ENCODE results near the gene SIM2.

DNA sequence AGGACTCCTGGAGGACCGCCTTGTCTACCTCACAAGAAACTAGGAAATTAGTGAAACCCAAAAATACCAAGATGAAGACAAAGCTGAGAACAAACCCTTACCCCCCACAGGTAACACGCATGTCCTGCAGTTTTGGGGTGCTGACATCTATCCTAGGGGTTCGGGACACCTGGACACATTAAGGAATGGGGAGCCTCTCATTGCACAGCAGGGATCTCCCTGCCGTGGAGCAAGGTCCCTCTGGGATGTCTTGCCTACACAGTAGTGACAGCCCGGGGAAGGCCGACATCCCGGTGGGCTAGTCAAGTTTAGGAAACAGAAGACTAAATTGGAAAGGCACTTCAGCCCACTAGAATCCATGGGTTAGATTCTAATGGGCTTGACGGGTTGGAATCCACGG, 44.5 kb downstream of the SIM2 start:
- TF ChIP-seq, protein P1, sequence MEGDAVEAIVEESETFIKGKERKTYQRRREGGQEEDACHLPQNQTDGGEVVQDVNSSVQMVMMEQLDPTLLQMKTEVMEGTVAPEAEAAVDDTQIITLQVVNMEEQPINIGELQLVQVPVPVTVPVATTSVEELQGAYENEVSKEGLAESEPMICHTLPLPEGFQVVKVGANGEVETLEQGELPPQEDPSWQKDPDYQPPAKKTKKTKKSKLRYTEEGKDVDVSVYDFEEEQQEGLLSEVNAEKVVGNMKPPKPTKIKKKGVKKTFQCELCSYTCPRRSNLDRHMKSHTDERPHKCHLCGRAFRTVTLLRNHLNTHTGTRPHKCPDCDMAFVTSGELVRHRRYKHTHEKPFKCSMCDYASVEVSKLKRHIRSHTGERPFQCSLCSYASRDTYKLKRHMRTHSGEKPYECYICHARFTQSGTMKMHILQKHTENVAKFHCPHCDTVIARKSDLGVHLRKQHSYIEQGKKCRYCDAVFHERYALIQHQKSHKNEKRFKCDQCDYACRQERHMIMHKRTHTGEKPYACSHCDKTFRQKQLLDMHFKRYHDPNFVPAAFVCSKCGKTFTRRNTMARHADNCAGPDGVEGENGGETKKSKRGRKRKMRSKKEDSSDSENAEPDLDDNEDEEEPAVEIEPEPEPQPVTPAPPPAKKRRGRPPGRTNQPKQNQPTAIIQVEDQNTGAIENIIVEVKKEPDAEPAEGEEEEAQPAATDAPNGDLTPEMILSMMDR (IDR thresholded peaks at IDR 0.05) = no peak
- TF ChIP-seq POLR2AphosphoS5 (IDR thresholded peaks at IDR 0.05; ENCODE audit: insufficient read depth in 1 of 2, low read depth in 1 of 2) (no peak), POLR2A (IDR thresholded peaks at IDR 0.05) (no peak)
